ENCODE results near the gene SOX8.

The SOX8 gene

GRCh38 chr16:1005286-1005685 is 23.7 kb downstream of the SOX8 start:
- no peak for DNase-seq (ENCODE audit: low read depth in 1 of 2, low spot score in 1 of 2)

GRCh38 chr16:1006781-1007180 is 25.2 kb downstream of the SOX8 start:
- DNase-seq (ENCODE audit: low read depth in 1 of 2, low spot score in 1 of 2), result no peak

- no peak for DNase-seq (ENCODE audit: low read depth in 1 of 2, low spot score in 1 of 2)
Observed at GRCh38 chr16:1007284-1007850, 25.8 kb downstream of the SOX8 start.

- DNase-seq (ENCODE audit: low read depth in 1 of 2, low spot score in 1 of 2), result no peak
Observed at GRCh38 chr16:1008085-1008484, 26.5 kb downstream of the SOX8 start.

- no peak for DNase-seq (ENCODE audit: low read depth in 1 of 2, low spot score in 1 of 2)
Observed at GRCh38 chr16:1009358-1010150, 28.0 kb downstream of the SOX8 start.

GRCh38 chr16:1010251-1010650 is 28.7 kb downstream of the SOX8 start:
- DNase-seq (ENCODE audit: low read depth in 1 of 2, low spot score in 1 of 2), result no peak

GRCh38 chr16:1010815-1011214 is 29.2 kb downstream of the SOX8 start:
- no peak for DNase-seq (ENCODE audit: low read depth in 1 of 2, low spot score in 1 of 2)

- no peak for DNase-seq (ENCODE audit: low read depth in 1 of 2, low spot score in 1 of 2)
Observed at GRCh38 chr16:1011316-1012082, 29.9 kb downstream of the SOX8 start.

- DNase-seq (ENCODE audit: low read depth in 1 of 2, low spot score in 1 of 2), result no peak
Observed at GRCh38 chr16:1012135-1012534, 30.6 kb downstream of the SOX8 start.

GRCh38 chr16:1012722-1013592 is 31.4 kb downstream of the SOX8 start:
- DNase-seq (ENCODE audit: low read depth in 1 of 2, low spot score in 1 of 2), result no peak

- DNase-seq (ENCODE audit: low read depth in 1 of 2, low spot score in 1 of 2), result no peak
Observed at GRCh38 chr16:1013593-1013900, 32.0 kb downstream of the SOX8 start.

GRCh38 chr16:1014221-1014620 is 32.7 kb downstream of the SOX8 start:
- no peak for DNase-seq (ENCODE audit: low read depth in 1 of 2, low spot score in 1 of 2)

GRCh38 chr16:1014771-1015495 is 33.4 kb downstream of the SOX8 start:
- DNase-seq (ENCODE audit: low read depth in 1 of 2, low spot score in 1 of 2), result no peak

- DNase-seq (ENCODE audit: low read depth in 1 of 2, low spot score in 1 of 2), result no peak
Observed at GRCh38 chr16:1018447-1019198, 37.1 kb downstream of the SOX8 start.

GRCh38 chr16:1019231-1020090 is 37.9 kb downstream of the SOX8 start:
- DNase-seq (ENCODE audit: low read depth in 1 of 2, low spot score in 1 of 2), result no peak

- DNase-seq (ENCODE audit: low read depth in 1 of 2, low spot score in 1 of 2), result no peak
Observed at GRCh38 chr16:1020091-1020399, 38.5 kb downstream of the SOX8 start.

GRCh38 chr16:1020591-1020990 is 39.0 kb downstream of the SOX8 start:
- DNase-seq (ENCODE audit: low read depth in 1 of 2, low spot score in 1 of 2), result no peak

GRCh38 chr16:1021553-1022160 is 40.1 kb downstream of the SOX8 start:
- DNase-seq (ENCODE audit: low read depth in 1 of 2, low spot score in 1 of 2), result no peak

GRCh38 chr16:1022466-1022865 is 40.9 kb downstream of the SOX8 start:
- DNase-seq (ENCODE audit: low read depth in 1 of 2, low spot score in 1 of 2), result no peak

Measured in activated T-helper 1 cell treated with anti-CD3 and anti-CD28 coated beads, Interleukin-2, amount 50 U/mL, for 16 hours (primary cell).